Left renal pelvis (tissue), 4 donors: ENCODE measurements around the gene IFIT1. TPM values are rescaled to one million over a fixed set of nuclear protein-coding genes. Genes with fewer than 3 reads are reported as not detected.
A peak's percentile ranks its signal among the peaks of the same experiment; 100 is the strongest.
"Not testable (repeated sequence)": the region's sequence is repeated elsewhere in the genome, so short reads cannot be mapped to it uniquely, and the experiment has no call there.

Experiments
- DNase-seq, 4 donors: peaks; one replicate each; pipeline ENCODE4 v3.0.0-alpha.2; 2013; ENCODE audit warnings: low read depth in 4 of 4, low spot score in 3 of 4
- polyA plus RNA-seq, 4 donors: library from polyadenylated mRNA; unstranded; fragments of 120-200 nt; gene quantifications; one replicate each; pipeline ENCODE4 v1.2.1, GENCODE V29; 2013; ENCODE audit not compliant: insufficient read length in 4 of 4

IFIT1 gene
- 10 to 100 TPM; 16.0 to 26.6 (median 19.8) TPM for polyA plus RNA-seq

GRCh38 chr10:89391907-89392756 is at the start of gene IFIT1:
IFIT1 (plus strand) TSS chr10:89392623; CDS start chr10:89392713, 90 bp downstream.
- peak in 2 of 4 donors; percentile 67 to 85 for DNase-seq

- no peak for DNase-seq
Measured at GRCh38 chr10:89343089-89343767, 49.2 kb upstream of the IFIT1 start.

- no peak for DNase-seq
Measured at GRCh38 chr10:89344156-89344555, 48.3 kb upstream of the IFIT1 start.

GRCh38 chr10:89345367-89346000 is 46.9 kb upstream of the IFIT1 start:
- no peak for DNase-seq

- no peak for DNase-seq
Measured at GRCh38 chr10:89346405-89347254, 45.8 kb upstream of the IFIT1 start.

- DNase-seq, result no peak
Measured at GRCh38 chr10:89347701-89348457, 44.5 kb upstream of the IFIT1 start.

GRCh38 chr10:89348481-89348880 is 43.9 kb upstream of the IFIT1 start:
- no peak for DNase-seq

- no peak for DNase-seq
Measured at GRCh38 chr10:89348975-89349374, 43.4 kb upstream of the IFIT1 start.

- not testable (repeated sequence) for DNase-seq
Measured at GRCh38 chr10:89350631-89351315, 41.6 kb upstream of the IFIT1 start.

- no peak for DNase-seq
Measured at GRCh38 chr10:89351412-89351779, 41.0 kb upstream of the IFIT1 start.

- peak in 3 of 4 donors; percentile 65 to 75 (median 66) for DNase-seq
Measured at GRCh38 chr10:89351780-89352597, 40.4 kb upstream of the IFIT1 start.

GRCh38 chr10:89352802-89353201 is 39.6 kb upstream of the IFIT1 start:
- DNase-seq, result no peak

- DNase-seq, result no peak
Measured at GRCh38 chr10:89355394-89355931, 37.0 kb upstream of the IFIT1 start.

GRCh38 chr10:89357096-89357495 is 35.3 kb upstream of the IFIT1 start:
- DNase-seq, result no peak

GRCh38 chr10:89357975-89358374 is 34.4 kb upstream of the IFIT1 start:
- DNase-seq, result no peak

GRCh38 chr10:89360157-89360556 is 32.3 kb upstream of the IFIT1 start:
- no peak for DNase-seq

GRCh38 chr10:89362929-89363328 is 29.5 kb upstream of the IFIT1 start:
- DNase-seq, result no peak
